ENCODE measurements around the gene IFT172.

DNA sequence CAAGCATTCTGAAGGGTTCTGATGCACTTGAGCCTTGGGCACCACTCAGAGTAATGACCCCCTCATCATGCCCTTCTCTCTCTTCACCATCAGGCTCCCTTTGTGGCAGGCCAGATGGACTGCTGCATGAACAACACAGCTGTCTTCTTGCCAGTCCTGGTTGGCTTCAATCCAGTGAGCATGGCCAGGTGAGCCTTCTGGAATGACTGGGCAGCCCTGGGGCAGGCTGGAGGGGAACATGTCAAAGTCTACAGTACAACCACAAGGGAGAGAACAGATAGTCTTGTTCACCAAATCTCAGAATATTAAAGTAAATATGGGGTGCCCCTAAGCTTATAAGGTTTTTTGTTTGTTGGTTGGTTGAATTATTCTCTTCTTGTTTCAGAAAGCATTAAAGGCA lies 11.5 kb upstream of the IFT172 start:
- no peak for TF ChIP-seq CTCF (IDR thresholded peaks at IDR 0.05)
- TF ChIP-seq EP300 (IDR thresholded peaks at IDR 0.05): no peak

Measured in ovary (tissue), 3 donors.